Ascending aorta (tissue), 2 donors: ENCODE measurements around the gene GNB5. TPM values are rescaled to one million over a fixed set of nuclear protein-coding genes. Genes with fewer than 3 reads are reported as not detected.

Experiments used
- DNase-seq, 2 donors: peaks; one replicate each; pipeline ENCODE4 v3.0.0-alpha.2; 2019; ENCODE audit warnings: low spot score in 2 of 2
- H3K27ac ChIP-seq, 2 donors: fragments of 200-600 bp; sonication (generic); one replicate each; pipeline ENCODE4 v1.5.1; 2016 to 2017; ENCODE audit warnings: mild to moderate bottlenecking in 1 of 2
- H3K27me3 ChIP-seq: fragments of 200-600 bp; sonication (generic); one replicate; pipeline ENCODE4 v1.5.1; 2017
- H3K36me3 ChIP-seq, 2 donors: fragments of 200-600 bp; sonication (generic); one replicate each; pipeline ENCODE4 v1.5.1; 2016
- H3K4me1 ChIP-seq, 2 donors: fragments of 200-600 bp; sonication (generic); one replicate each; pipeline ENCODE4 v1.5.1; 2016 to 2017; ENCODE audit warnings: mild to moderate bottlenecking in 1 of 2
- H3K4me3 ChIP-seq, 2 donors: fragments of 200-600 bp; sonication (generic); one replicate each; pipeline ENCODE4 v1.5.1; 2016 to 2017; ENCODE audit warnings: mild to moderate bottlenecking in 1 of 2
- H3K9me3 ChIP-seq, 2 donors: fragments of 200-600 bp; sonication (generic); one replicate each; pipeline ENCODE4 v1.5.1; 2016
- CTCF ChIP-seq, 3 experiments: fragments of 200-600 bp in 2 of 3; fragments of 450-650 bp in 1 of 3; sonication (generic) in 2 of 3; IDR thresholded peaks; one replicate each; pipeline ENCODE4 v1.5.1; 2016 to 2019; ENCODE audit warnings: antibody characterized with exemption in 3 of 3, mild to moderate bottlenecking in 1 of 3, moderate library complexity in 1 of 3
- intact Hi-C: fragments of 100-400 bp; cut with DNase I; formaldehyde crosslinking; loops from one replicate; pipeline ENCODE4 v1.15.1; 2023
- total RNA-seq: library from RNA; depleted of rRNA; stranded (reverse); fragments of >200 nt; gene quantifications from one replicate; pipeline ENCODE4 v1.1.0, GENCODE V29; 2016

GNB5 gene
- total RNA-seq, 1 donor from 2014 or later: 8.8 TPM

GRCh38 chr15:52134502-52135144, 56.6 kb downstream of the GNB5 start:
- peaks cover 0 to 4% of the 10 kb centered on the region in 2 donors for H3K4me1 ChIP-seq
- no peak for TF ChIP-seq CTCF (IDR thresholded peaks at IDR 0.05)
- H3K36me3 ChIP-seq: peaks cover 13 to 44% of the 10 kb centered on the region in 2 donors
- H3K4me3 ChIP-seq: no peak overlapping the region
- intact Hi-C loops: no loop called here
- DNase-seq: no peak
- H3K27me3 ChIP-seq: no peaks in the 10 kb centered on the region
- no peak overlapping the region for H3K27ac ChIP-seq
- no peaks in the 10 kb centered on the region for H3K9me3 ChIP-seq

GRCh38 chr15:52133510-52134220, 57.5 kb downstream of the GNB5 start:
- intact Hi-C loops: no loop called here
- Histone ChIP-seq H3K4me1 (peaks cover 0 to 4% of the 10 kb centered on the region in 2 donors), H3K9me3 (no peaks in the 10 kb centered on the region), H3K27me3 (no peaks in the 10 kb centered on the region), H3K36me3 (peaks cover 11 to 44% of the 10 kb centered on the region in 2 donors), H3K27ac (no peak overlapping the region), H3K4me3 (no peak overlapping the region)
- no peak for DNase-seq
- TF ChIP-seq CTCF (IDR thresholded peaks at IDR 0.05): no peak

GRCh38 chr15:52132066-52132465, 59.1 kb downstream of the GNB5 start:
- Histone ChIP-seq H3K36me3 (peaks cover 11 to 47% of the 10 kb centered on the region in 2 donors), H3K4me1 (peaks cover 0 to 4% of the 10 kb centered on the region in 2 donors), H3K4me3 (no peak overlapping the region), H3K27me3 (no peaks in the 10 kb centered on the region), H3K27ac (no peak overlapping the region), H3K9me3 (no peaks in the 10 kb centered on the region)
- intact Hi-C loops: no loop called here
- no peak for TF ChIP-seq CTCF (IDR thresholded peaks at IDR 0.05)
- no peak for DNase-seq

- H3K4me3 ChIP-seq: no peak overlapping the region
- H3K36me3 ChIP-seq: peaks cover under 1 to 45% of the 10 kb centered on the region in 2 donors
- DNase-seq: no peak
- intact Hi-C loops: no loop called here
- no peaks in the 10 kb centered on the region for H3K9me3 ChIP-seq
- H3K27me3 ChIP-seq: no peaks in the 10 kb centered on the region
- TF ChIP-seq CTCF (IDR thresholded peaks at IDR 0.05): no peak
- H3K27ac ChIP-seq: no peak overlapping the region
- no peaks in the 10 kb centered on the region for H3K4me1 ChIP-seq
These were observed 62.6 kb downstream of the GNB5 start for GRCh38 chr15:52128568-52128967.

GRCh38 chr15:52124270-52124880, 66.8 kb downstream of the GNB5 start:
- H3K27me3 ChIP-seq: no peaks in the 10 kb centered on the region
- TF ChIP-seq CTCF (IDR thresholded peaks at IDR 0.05): no peak
- peaks cover 2 to 35% of the 10 kb centered on the region in 2 donors for H3K36me3 ChIP-seq
- no peak overlapping the region for H3K4me3 ChIP-seq
- no peak overlapping the region for H3K27ac ChIP-seq
- no peaks in the 10 kb centered on the region for H3K9me3 ChIP-seq
- no peaks in the 10 kb centered on the region for H3K4me1 ChIP-seq
- intact Hi-C loops: no loop called here
- DNase-seq: no peak
